GM08714 (cell line): ENCODE data around the gene LARP4.
"Not testable (repeated sequence)": the region's sequence is repeated elsewhere in the genome, so short reads cannot be mapped to it uniquely, and the experiment has no call there.

Experiments used
- H3K4me3 ChIP-seq: fragments of 200-500 bp; sonication (Bioruptor generic); 2 replicates; pipeline ENCODE4 v1.5.1; 2014; ENCODE audit warnings: mild to moderate bottlenecking, low read length, inconsistent platforms
- ZNF274 ChIP-seq: IDR thresholded peaks from 2 replicates; pipeline ENCODE4 v1.6.1; 2012; ENCODE audit warnings: mild to moderate bottlenecking, low read depth, low read length

The LARP4 gene

GRCh38 chr12:50419112-50419909 is 18.6 kb downstream of the LARP4 start:
- TF ChIP-seq ZNF274: no peak
- H3K4me3 ChIP-seq: no peak overlapping the region

- H3K4me3 ChIP-seq: not testable (repeated sequence)
Observed at GRCh38 chr12:50422855-50423254, 22.2 kb downstream of the LARP4 start.

- H3K4me3 ChIP-seq: not testable (repeated sequence)
Observed at GRCh38 chr12:50423342-50423741, 22.7 kb downstream of the LARP4 start.

GRCh38 chr12:50425589-50426258 is 25.0 kb downstream of the LARP4 start:
- TF ChIP-seq ZNF274: no peak
- no peak overlapping the region for H3K4me3 ChIP-seq

- not testable (repeated sequence) for H3K4me3 ChIP-seq
Observed at GRCh38 chr12:50431656-50432055, 31.0 kb downstream of the LARP4 start.

- no peak for TF ChIP-seq ZNF274
- H3K4me3 ChIP-seq: no peak overlapping the region
Observed at GRCh38 chr12:50440288-50440687, 39.6 kb downstream of the LARP4 start.

GRCh38 chr12:50441763-50442162 is 41.1 kb downstream of the LARP4 start:
- no peak for TF ChIP-seq ZNF274
- H3K4me3 ChIP-seq: no peak overlapping the region

GRCh38 chr12:50442178-50442908 is 41.7 kb downstream of the LARP4 start:
- TF ChIP-seq ZNF274: no peak
- H3K4me3 ChIP-seq: no peak overlapping the region

GRCh38 chr12:50449671-50450070 is 49.0 kb downstream of the LARP4 start:
- not testable (repeated sequence) for H3K4me3 ChIP-seq

GRCh38 chr12:50452795-50453194 is 52.1 kb downstream of the LARP4 start:
- TF ChIP-seq ZNF274: no peak
- H3K4me3 ChIP-seq: no peak overlapping the region

GRCh38 chr12:50453872-50454271 is 53.2 kb downstream of the LARP4 start:
- H3K4me3 ChIP-seq: no peak overlapping the region
- TF ChIP-seq ZNF274: no peak

GRCh38 chr12:50458606-50459005 is 57.9 kb downstream of the LARP4 start:
- no peak overlapping the region for H3K4me3 ChIP-seq
- TF ChIP-seq ZNF274: no peak

- no peak for TF ChIP-seq ZNF274
- H3K4me3 ChIP-seq: no peak overlapping the region
Observed at GRCh38 chr12:50467439-50467838, 66.8 kb downstream of the LARP4 start.

- no peak overlapping the region for H3K4me3 ChIP-seq
- no peak for TF ChIP-seq ZNF274
Observed at GRCh38 chr12:50477241-50477832, 76.7 kb downstream of the LARP4 start.

- H3K4me3 ChIP-seq: no peak overlapping the region
- no peak for TF ChIP-seq ZNF274
Observed at GRCh38 chr12:50482571-50482970, 81.9 kb downstream of the LARP4 start.

- no peak overlapping the region for H3K4me3 ChIP-seq
- TF ChIP-seq ZNF274: no peak
Observed at GRCh38 chr12:50483488-50483887, 82.8 kb downstream of the LARP4 start.
